ENCODE measurements around the gene RBM38. TPM values are rescaled to one million over a fixed set of nuclear protein-coding genes. Genes with fewer than 3 reads are reported as not detected.
A peak's percentile ranks its signal among the peaks of the same experiment; 100 is the strongest.

Gene RBM38
- total and polyA plus RNA-seq, 9 of the 15 experiments (the other 6 are each of a cell fraction or from before 2014, with no cell fraction given) = 0.28 to 82.4 (median 33.2) TPM

- TF ChIP-seq, protein P1, sequence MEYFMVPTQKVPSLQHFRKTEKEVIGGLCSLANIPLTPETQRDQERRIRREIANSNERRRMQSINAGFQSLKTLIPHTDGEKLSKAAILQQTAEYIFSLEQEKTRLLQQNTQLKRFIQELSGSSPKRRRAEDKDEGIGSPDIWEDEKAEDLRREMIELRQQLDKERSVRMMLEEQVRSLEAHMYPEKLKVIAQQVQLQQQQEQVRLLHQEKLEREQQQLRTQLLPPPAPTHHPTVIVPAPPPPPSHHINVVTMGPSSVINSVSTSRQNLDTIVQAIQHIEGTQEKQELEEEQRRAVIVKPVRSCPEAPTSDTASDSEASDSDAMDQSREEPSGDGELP (CRISPR knock-in tag; IDR thresholded peaks at IDR 0.05; ENCODE audit: borderline replicate concordance) = 0 out of 2 replicates have a peak, but pooled peaks have one; percentile 28
- TF ChIP-seq XRCC5 (IDR thresholded peaks at IDR 0.05; ENCODE audit: low read depth, low read length) (peak; percentile 63; the same call in 1 of the 2 replicates), ARID2 (IDR thresholded peaks at IDR 0.05) (0 out of 2 replicates have a peak, but pooled peaks have one; percentile 65), RUNX1 (IDR thresholded peaks at IDR 0.05; ENCODE audit: low read depth) (no peak), MEIS2 (IDR thresholded peaks at IDR 0.05; ENCODE audit: partially characterized antibody) (no peak), ZNF512 (tag; IDR thresholded peaks at IDR 0.05) (0 out of 2 replicates have a peak, but pooled peaks have one; percentile 1), BCOR (IDR thresholded peaks at IDR 0.05) (peak; percentile 88), SIN3B (IDR thresholded peaks at IDR 0.05; ENCODE audit: low read depth) (no peak), STAT5A (IDR thresholded peaks at IDR 0.05; ENCODE audit: borderline replicate concordance, low read length) (no peak; the same call in 1 of the 2 replicates)
- TF ChIP-seq, protein P2, sequence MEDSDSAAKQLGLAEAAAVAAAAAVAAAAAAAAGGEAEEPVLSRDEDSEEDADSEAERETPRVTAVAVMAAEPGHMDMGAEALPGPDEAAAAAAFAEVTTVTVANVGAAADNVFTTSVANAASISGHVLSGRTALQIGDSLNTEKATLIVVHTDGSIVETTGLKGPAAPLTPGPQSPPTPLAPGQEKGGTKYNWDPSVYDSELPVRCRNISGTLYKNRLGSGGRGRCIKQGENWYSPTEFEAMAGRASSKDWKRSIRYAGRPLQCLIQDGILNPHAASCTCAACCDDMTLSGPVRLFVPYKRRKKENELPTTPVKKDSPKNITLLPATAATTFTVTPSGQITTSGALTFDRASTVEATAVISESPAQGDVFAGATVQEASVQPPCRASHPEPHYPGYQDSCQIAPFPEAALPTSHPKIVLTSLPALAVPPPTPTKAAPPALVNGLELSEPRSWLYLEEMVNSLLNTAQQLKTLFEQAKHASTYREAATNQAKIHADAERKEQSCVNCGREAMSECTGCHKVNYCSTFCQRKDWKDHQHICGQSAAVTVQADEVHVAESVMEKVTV (CRISPR knock-in tag; IDR thresholded peaks at IDR 0.05) = peak; percentile 81
- TF ChIP-seq, protein P3, sequence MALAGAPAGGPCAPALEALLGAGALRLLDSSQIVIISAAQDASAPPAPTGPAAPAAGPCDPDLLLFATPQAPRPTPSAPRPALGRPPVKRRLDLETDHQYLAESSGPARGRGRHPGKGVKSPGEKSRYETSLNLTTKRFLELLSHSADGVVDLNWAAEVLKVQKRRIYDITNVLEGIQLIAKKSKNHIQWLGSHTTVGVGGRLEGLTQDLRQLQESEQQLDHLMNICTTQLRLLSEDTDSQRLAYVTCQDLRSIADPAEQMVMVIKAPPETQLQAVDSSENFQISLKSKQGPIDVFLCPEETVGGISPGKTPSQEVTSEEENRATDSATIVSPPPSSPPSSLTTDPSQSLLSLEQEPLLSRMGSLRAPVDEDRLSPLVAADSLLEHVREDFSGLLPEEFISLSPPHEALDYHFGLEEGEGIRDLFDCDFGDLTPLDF (CRISPR knock-in tag; IDR thresholded peaks at IDR 0.05) = peak; percentile 68; the same call in 1 of the 2 replicates
- TF ChIP-seq, protein P4, sequence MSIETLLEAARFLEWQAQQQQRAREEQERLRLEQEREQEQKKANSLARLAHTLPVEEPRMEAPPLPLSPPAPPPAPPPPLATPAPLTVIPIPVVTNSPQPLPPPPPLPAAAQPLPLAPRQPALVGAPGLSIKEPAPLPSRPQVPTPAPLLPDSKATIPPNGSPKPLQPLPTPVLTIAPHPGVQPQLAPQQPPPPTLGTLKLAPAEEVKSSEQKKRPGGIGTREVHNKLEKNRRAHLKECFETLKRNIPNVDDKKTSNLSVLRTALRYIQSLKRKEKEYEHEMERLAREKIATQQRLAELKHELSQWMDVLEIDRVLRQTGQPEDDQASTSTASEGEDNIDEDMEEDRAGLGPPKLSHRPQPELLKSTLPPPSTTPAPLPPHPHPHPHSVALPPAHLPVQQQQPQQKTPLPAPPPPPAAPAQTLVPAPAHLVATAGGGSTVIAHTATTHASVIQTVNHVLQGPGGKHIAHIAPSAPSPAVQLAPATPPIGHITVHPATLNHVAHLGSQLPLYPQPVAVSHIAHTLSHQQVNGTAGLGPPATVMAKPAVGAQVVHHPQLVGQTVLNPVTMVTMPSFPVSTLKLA (conservative IDR thresholded peaks at IDR 0.05) = peak; percentile 73 to 81
- TF ChIP-seq, protein P5, sequence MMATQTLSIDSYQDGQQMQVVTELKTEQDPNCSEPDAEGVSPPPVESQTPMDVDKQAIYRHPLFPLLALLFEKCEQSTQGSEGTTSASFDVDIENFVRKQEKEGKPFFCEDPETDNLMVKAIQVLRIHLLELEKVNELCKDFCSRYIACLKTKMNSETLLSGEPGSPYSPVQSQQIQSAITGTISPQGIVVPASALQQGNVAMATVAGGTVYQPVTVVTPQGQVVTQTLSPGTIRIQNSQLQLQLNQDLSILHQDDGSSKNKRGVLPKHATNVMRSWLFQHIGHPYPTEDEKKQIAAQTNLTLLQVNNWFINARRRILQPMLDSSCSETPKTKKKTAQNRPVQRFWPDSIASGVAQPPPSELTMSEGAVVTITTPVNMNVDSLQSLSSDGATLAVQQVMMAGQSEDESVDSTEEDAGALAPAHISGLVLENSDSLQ (IDR thresholded peaks at IDR 0.05) = peak; percentile 11; the same call in 1 of the 2 replicates
Observed at GRCh38 chr20:57381596-57382503, 9.3 kb upstream of the RBM38 start (continued).
